Measurements from ENCODE around the gene GNLY.

GNLY gene

DNA sequence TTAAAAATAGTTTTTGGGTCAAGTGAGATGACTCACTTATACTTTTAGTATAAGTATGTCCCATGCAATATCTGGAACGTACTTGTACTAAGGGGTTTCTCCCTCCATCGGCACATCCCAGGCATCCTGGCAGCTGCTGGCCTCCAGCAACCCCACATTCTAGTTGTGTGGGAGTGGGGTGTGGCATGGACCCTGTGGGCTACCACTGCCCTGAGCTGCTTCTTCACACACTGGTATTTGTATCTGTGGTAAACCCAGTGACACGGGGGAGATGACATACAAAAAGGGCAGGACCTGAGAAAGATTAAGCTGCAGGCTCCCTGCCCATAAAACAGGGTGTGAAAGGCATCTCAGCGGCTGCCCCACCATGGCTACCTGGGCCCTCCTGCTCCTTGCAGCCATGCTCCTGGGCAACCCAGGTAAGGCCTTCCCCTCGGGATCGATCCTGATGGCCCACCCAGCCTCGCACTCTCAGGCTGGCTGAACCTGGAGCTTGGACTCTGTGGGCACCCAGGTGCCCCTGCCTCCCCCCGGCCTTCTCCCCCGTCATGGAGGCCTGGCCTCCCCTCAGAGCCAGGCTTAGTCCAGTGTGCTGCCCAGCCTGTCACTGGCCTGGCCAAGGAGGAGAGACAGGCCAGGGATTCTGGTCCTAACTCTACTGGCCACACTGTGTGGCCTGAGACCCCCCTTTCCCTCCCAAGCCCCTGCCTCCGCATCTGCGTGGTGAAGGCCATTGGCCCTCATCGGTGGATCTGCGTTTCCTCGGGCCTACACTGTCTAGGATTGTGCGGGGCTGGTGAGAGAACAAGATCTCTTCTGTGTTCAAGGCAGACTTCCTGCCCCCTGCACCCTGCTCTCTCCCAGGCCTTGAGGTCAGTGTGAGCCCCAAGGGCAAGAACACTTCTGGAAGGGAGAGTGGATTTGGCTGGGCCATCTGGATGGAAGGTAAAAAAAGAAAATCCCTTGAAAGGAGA is at the start of gene GNLY:
TSS of gene GNLY (plus strand) at position 307 of the 974 bp plus-strand sequence. CDS start at position 368, 61 bp downstream.
- H3K4me3 ChIP-seq (ENCODE audit: insufficient read length, low read depth), result no peak within 1 kb of the TSS
- TF ChIP-seq YY1 (IDR thresholded peaks at IDR 0.05; ENCODE audit: insufficient read depth, insufficient read length) (no peak), SUZ12 (IDR thresholded peaks at IDR 0.05; ENCODE audit: extremely low read depth, insufficient read depth, insufficient read length) (no peak), ZNF274 (IDR thresholded peaks at IDR 0.05; ENCODE audit: low read depth, low read length) (no peak)
- no peak within 1 kb of the TSS for H3K9ac ChIP-seq (ENCODE audit: insufficient read length, low read depth)
- no peak for DNase-seq (ENCODE audit: low read depth, low spot score)
- H3K9me3 ChIP-seq (ENCODE audit: insufficient read depth, low read length), result no peaks in the 10 kb centered on the region; the same call in 1 of the 2 replicates
- no peaks in the 10 kb centered on the region for H3K36me3 ChIP-seq (ENCODE audit: insufficient read depth, insufficient read length, low read length)
- H3K4me1 ChIP-seq (ENCODE audit: insufficient read depth, insufficient read length), result peaks cover 6% of the 10 kb centered on the region
- H3K27me3 ChIP-seq (ENCODE audit: insufficient read depth, insufficient read length), result no peaks in the 10 kb centered on the region

DNA sequence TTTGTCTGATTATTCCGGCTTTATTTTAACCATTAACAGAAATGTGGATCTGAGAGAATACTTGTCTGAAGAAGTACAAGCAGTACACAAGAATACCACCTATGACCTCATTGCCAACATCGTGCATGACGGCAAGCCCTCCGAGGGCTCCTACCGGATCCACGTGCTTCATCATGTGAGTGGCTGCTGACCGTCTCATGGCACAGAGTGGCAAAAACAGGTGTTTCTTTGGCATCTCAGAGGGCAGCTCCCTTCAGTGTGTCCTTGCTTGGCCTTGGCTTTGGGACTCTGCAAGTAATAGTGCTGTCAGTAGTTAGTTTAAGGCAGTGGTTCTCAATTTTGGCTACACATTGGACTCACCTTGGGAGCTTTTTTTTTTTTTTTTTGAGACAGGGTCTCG is 49.2 kb upstream of the GNLY start:
- Histone ChIP-seq H3K27me3 (ENCODE audit: insufficient read depth, insufficient read length) (no peaks in the 10 kb centered on the region), H3K9ac (ENCODE audit: insufficient read length, low read depth) (no peak overlapping the region), H3K36me3 (ENCODE audit: insufficient read depth, insufficient read length, low read length) (peaks cover 93% of the 10 kb centered on the region), H3K4me1 (ENCODE audit: insufficient read depth, insufficient read length) (no peaks in the 10 kb centered on the region), H3K4me3 (ENCODE audit: insufficient read length, low read depth) (no peak overlapping the region), H3K9me3 (ENCODE audit: insufficient read depth, low read length) (no peaks in the 10 kb centered on the region)
- no peak for TF ChIP-seq YY1 (IDR thresholded peaks at IDR 0.05; ENCODE audit: insufficient read depth, insufficient read length)
- TF ChIP-seq SUZ12 (IDR thresholded peaks at IDR 0.05; ENCODE audit: extremely low read depth, insufficient read depth, insufficient read length), result no peak
- TF ChIP-seq ZNF274 (IDR thresholded peaks at IDR 0.05; ENCODE audit: low read depth, low read length), result no peak
- no peak for DNase-seq (ENCODE audit: low read depth, low spot score)

DNA sequence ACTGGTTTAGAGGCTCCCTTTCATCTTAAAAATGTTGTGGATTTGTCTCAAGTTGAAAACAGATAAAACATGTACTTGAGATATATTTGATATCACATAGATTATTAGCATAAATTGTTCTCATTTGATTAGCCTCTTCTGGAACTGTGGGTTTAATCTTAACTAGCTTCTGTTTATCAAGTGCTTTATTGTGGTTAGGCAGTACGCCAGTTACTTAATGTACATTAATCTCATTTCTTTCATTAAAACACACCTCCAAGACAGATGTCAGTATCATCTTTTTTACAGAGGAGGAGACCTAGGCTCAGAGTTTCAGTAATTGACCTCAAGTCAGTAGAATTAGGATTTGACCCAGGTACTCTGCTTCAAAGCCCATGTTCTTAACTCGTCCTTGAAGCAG is 48.0 kb upstream of the GNLY start:
- no peaks in the 10 kb centered on the region for H3K27me3 ChIP-seq (ENCODE audit: insufficient read depth, insufficient read length)
- TF ChIP-seq ZNF274 (IDR thresholded peaks at IDR 0.05; ENCODE audit: low read depth, low read length) (no peak), YY1 (IDR thresholded peaks at IDR 0.05; ENCODE audit: insufficient read depth, insufficient read length) (no peak), SUZ12 (IDR thresholded peaks at IDR 0.05; ENCODE audit: extremely low read depth, insufficient read depth, insufficient read length) (no peak)
- H3K9me3 ChIP-seq (ENCODE audit: insufficient read depth, low read length), result no peaks in the 10 kb centered on the region
- peaks cover 93% of the 10 kb centered on the region for H3K36me3 ChIP-seq (ENCODE audit: insufficient read depth, insufficient read length, low read length)
- no peaks in the 10 kb centered on the region for H3K4me1 ChIP-seq (ENCODE audit: insufficient read depth, insufficient read length)
- no peak for DNase-seq (ENCODE audit: low read depth, low spot score)
- no peak overlapping the region for H3K4me3 ChIP-seq (ENCODE audit: insufficient read length, low read depth)
- no peak overlapping the region for H3K9ac ChIP-seq (ENCODE audit: insufficient read length, low read depth)

DNA sequence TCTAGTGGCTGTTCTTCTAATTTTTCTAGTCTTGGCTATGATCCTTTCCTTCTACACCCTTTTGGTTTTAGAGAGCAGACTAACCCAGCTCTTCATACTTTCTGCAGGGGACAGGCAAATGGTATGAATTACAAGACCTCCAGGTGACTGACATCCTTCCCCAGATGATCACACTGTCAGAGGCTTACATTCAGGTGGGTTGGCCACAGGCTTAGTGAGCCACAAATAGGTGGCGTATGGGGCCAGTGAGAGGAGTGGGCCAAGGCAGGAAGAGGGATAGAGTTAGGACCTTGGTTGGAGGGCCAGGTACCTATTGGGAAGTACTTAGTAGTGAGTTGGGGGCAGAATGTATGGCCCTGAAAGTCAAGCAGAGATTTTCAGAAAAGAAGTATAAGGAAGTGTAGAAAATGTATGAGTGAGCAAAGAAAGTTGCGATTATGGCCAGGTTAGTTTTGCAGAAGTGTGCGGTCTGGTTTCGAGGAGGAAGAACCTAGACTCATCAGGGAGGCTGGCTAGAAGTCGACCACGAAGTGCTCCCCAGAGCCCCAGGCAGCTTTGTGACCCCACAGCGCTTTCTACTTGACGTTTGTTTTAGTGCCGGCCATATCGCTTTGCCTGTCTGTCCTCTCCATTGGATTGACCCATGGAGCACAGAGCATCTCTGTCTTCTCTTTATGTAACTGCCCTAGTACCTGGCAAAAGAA is 46.2 kb upstream of the GNLY start:
- DNase-seq (ENCODE audit: low read depth, low spot score), result no peak
- Histone ChIP-seq H3K4me3 (ENCODE audit: insufficient read length, low read depth) (no peak overlapping the region), H3K27me3 (ENCODE audit: insufficient read depth, insufficient read length) (no peaks in the 10 kb centered on the region), H3K9me3 (ENCODE audit: insufficient read depth, low read length) (no peaks in the 10 kb centered on the region), H3K4me1 (ENCODE audit: insufficient read depth, insufficient read length) (no peaks in the 10 kb centered on the region), H3K9ac (ENCODE audit: insufficient read length, low read depth) (no peak overlapping the region), H3K36me3 (ENCODE audit: insufficient read depth, insufficient read length, low read length) (peaks cover 89% of the 10 kb centered on the region)
- TF ChIP-seq ZNF274 (IDR thresholded peaks at IDR 0.05; ENCODE audit: low read depth, low read length) (no peak), YY1 (IDR thresholded peaks at IDR 0.05; ENCODE audit: insufficient read depth, insufficient read length) (no peak), SUZ12 (IDR thresholded peaks at IDR 0.05; ENCODE audit: extremely low read depth, insufficient read depth, insufficient read length) (no peak)

DNA sequence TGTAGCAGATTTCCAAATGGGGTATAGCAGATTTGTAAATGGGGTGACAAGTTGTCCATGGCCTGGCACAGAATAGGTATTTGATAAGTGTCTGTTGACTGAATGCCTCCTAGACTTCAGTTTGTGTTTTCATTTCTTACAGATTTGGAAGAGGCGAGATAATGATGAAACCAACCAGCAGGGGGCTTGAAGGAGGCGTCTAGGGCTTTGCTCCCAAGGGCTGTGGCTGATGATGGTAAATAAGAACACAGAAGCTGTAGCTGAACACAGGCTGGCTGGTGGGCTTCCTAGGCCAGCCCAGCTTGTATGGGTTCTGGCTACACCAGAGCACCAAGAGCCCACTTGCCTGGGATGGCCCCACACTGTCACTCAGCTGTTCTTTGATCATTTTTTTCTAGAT is 45.5 kb upstream of the GNLY start:
- H3K36me3 ChIP-seq (ENCODE audit: insufficient read depth, insufficient read length, low read length), result peaks cover 87% of the 10 kb centered on the region
- no peaks in the 10 kb centered on the region for H3K9me3 ChIP-seq (ENCODE audit: insufficient read depth, low read length)
- no peaks in the 10 kb centered on the region for H3K27me3 ChIP-seq (ENCODE audit: insufficient read depth, insufficient read length)
- no peak for DNase-seq (ENCODE audit: low read depth, low spot score)
- TF ChIP-seq YY1 (IDR thresholded peaks at IDR 0.05; ENCODE audit: insufficient read depth, insufficient read length), result no peak
- TF ChIP-seq SUZ12 (IDR thresholded peaks at IDR 0.05; ENCODE audit: extremely low read depth, insufficient read depth, insufficient read length), result no peak
- TF ChIP-seq ZNF274 (IDR thresholded peaks at IDR 0.05; ENCODE audit: low read depth, low read length), result no peak
- H3K4me1 ChIP-seq (ENCODE audit: insufficient read depth, insufficient read length), result no peaks in the 10 kb centered on the region
- H3K9ac ChIP-seq (ENCODE audit: insufficient read length, low read depth), result no peak overlapping the region
- H3K4me3 ChIP-seq (ENCODE audit: insufficient read length, low read depth), result no peak overlapping the region

DNA sequence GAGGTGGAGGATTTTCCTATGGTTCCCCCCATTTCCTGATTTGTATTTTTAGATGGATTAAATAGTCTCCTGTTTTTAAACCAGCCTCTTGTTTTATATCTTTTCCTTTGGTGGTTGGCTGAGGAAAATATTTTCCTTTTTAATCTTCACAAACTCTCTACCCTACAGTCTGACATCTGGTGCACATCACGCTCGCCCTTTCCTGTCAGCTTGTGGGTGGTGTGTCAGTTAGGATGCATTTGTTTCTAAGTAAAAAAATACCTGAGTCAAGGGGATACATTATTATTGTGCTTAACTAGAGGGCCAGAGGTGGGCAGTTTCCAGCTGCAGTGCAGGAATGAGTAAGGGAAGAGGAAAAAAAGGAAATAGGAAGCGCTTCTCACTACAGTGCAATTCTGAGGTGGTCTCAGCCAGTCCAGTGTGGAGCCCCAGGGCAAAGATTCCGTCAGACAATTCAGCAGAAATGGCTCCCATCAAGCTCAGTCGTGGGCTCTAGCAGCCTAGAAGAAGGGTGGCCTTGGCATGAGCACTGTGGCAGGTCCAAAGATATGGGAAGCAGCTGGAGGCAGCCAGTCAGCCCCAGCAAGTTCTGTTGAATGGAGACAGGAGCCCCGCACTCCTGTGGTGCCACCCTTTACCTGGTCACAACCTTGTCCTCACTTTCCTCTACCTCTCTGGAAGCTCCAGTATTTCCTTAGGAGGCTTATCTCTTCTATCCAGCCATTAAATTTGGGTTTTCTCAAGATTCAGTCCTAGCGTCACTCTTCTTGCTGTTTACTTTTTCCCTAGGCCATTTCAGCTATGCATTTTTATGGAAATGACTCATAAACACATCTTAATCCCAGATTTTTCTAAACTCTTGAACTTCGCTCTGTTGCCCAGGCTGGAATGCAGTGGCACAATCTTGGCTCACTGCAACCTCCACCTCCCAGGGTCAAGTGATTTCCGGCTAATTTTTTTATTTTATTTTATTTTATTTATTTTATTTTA is 44.7 kb upstream of the GNLY start:
- Histone ChIP-seq H3K4me3 (ENCODE audit: insufficient read length, low read depth) (no peak overlapping the region), H3K4me1 (ENCODE audit: insufficient read depth, insufficient read length) (no peaks in the 10 kb centered on the region), H3K27me3 (ENCODE audit: insufficient read depth, insufficient read length) (no peaks in the 10 kb centered on the region), H3K36me3 (ENCODE audit: insufficient read depth, insufficient read length, low read length) (peaks cover 81% of the 10 kb centered on the region), H3K9me3 (ENCODE audit: insufficient read depth, low read length) (no peaks in the 10 kb centered on the region), H3K9ac (ENCODE audit: insufficient read length, low read depth) (no peak overlapping the region)
- DNase-seq (ENCODE audit: low read depth, low spot score), result no peak
- TF ChIP-seq SUZ12 (IDR thresholded peaks at IDR 0.05; ENCODE audit: extremely low read depth, insufficient read depth, insufficient read length) (no peak), ZNF274 (IDR thresholded peaks at IDR 0.05; ENCODE audit: low read depth, low read length) (no peak), YY1 (IDR thresholded peaks at IDR 0.05; ENCODE audit: insufficient read depth, insufficient read length) (no peak)

Data from NT2/D1 (cell line).